Activated B cell treated with CpG ODN at 0.5 μM for 24 hours (primary cell): ENCODE data around the gene USP4. TPM values are rescaled to one million over a fixed set of nuclear protein-coding genes. Genes with fewer than 3 reads are reported as not detected.
A peak's percentile ranks its signal among the peaks of the same experiment; 100 is the strongest.

ENCODE experiments used
- ATAC-seq: fragments of 200-7000 bp; cut with Tn5 transposase; one replicate; pipeline ENCODE4 v1.10.0; 2021; ENCODE audit warnings: low read depth, mild to moderate bottlenecking, moderate library complexity
- CTCF ChIA-PET: fragments of 350-600 bp; sonication (Branson Sonifier 250); formaldehyde crosslinking; loops from one replicate; lab custom pipeline; 2021; ENCODE audit warnings: antibody characterized with exemption; lab: Charles Lee
- POLR2A ChIA-PET: fragments of 350-600 bp; sonication (Branson Sonifier 250); formaldehyde crosslinking; loops from one replicate; lab custom pipeline; 2021; ENCODE audit warnings: antibody characterized with exemption; lab: Charles Lee
- DNase-seq: peaks from one replicate; pipeline ENCODE4 v3.0.0; 2022
- H3K27ac Mint-ChIP-seq: one replicate; pipeline ENCODE4 v1.8.0; 2020; ENCODE audit warnings: mixed read lengths
- H3K27me3 Mint-ChIP-seq: one replicate; pipeline ENCODE4 v1.8.0; 2021; ENCODE audit warnings: mixed read lengths
- H3K36me3 Mint-ChIP-seq: one replicate; pipeline ENCODE4 v1.8.0; 2021; ENCODE audit warnings: low read depth, mixed read lengths
- H3K4me1 Mint-ChIP-seq: one replicate; pipeline ENCODE4 v1.8.0; 2021; ENCODE audit warnings: mixed read lengths
- H3K4me3 Mint-ChIP-seq: one replicate; pipeline ENCODE4 v1.8.0; 2020; ENCODE audit warnings: mild to moderate bottlenecking, mixed read lengths
- H3K9me3 Mint-ChIP-seq: one replicate; pipeline ENCODE4 v1.8.0; 2020; ENCODE audit warnings: mixed read lengths
- intact Hi-C: fragments of 100-400 bp; cut with micrococcal nuclease; formaldehyde crosslinking; loops from one replicate; pipeline ENCODE4 v1.15.1; 2024
- total RNA-seq: library from RNA; stranded (reverse); gene quantifications from 2 replicates; pipeline ENCODE4 v1.2.3, GENCODE V29; 2022
- TF ChIP-seq, protein P1 (sequence below): fragments of 200-600 bp; IDR thresholded peaks from one replicate; pipeline ENCODE4 v1.8.0; 2022; ENCODE audit warnings: antibody characterized with exemption, mild to moderate bottlenecking

Gene USP4
- total RNA-seq, 1 donor from 2014 or later: 115 TPM

- intact Hi-C loops: loop anchor here (5.0 kb wide), 1 partner anchor 125 kb away; the partner anchor contains the start of gene KLHDC8B
- H3K9me3 Mint-ChIP-seq: no peaks in the 10 kb centered on the region
- TF ChIP-seq, protein P1, sequence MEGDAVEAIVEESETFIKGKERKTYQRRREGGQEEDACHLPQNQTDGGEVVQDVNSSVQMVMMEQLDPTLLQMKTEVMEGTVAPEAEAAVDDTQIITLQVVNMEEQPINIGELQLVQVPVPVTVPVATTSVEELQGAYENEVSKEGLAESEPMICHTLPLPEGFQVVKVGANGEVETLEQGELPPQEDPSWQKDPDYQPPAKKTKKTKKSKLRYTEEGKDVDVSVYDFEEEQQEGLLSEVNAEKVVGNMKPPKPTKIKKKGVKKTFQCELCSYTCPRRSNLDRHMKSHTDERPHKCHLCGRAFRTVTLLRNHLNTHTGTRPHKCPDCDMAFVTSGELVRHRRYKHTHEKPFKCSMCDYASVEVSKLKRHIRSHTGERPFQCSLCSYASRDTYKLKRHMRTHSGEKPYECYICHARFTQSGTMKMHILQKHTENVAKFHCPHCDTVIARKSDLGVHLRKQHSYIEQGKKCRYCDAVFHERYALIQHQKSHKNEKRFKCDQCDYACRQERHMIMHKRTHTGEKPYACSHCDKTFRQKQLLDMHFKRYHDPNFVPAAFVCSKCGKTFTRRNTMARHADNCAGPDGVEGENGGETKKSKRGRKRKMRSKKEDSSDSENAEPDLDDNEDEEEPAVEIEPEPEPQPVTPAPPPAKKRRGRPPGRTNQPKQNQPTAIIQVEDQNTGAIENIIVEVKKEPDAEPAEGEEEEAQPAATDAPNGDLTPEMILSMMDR: no peak
- ATAC-seq (no peak), DNase-seq (no peak)
- POLR2A ChIA-PET: no interaction called here
- CTCF ChIA-PET: interaction anchor here (2.7 kb wide), 1 partner anchor 152 kb away, joined by 12 read pairs; no protein-coding TSS in a partner anchor
- H3K4me1 Mint-ChIP-seq: no peaks in the 10 kb centered on the region
- no peaks in the 10 kb centered on the region for H3K27me3 Mint-ChIP-seq
- H3K36me3 Mint-ChIP-seq: peaks cover 82% of the 10 kb centered on the region
- no peak overlapping the region for H3K4me3 Mint-ChIP-seq
- no peak overlapping the region for H3K27ac Mint-ChIP-seq
Observed at GRCh38 chr3:49296781-49297411, 43.0 kb downstream of the USP4 start.

GRCh38 chr3:49295489-49296058, 44.3 kb downstream of the USP4 start:
- Mint-ChIP-seq H3K4me3 (no peak overlapping the region), H3K4me1 (no peaks in the 10 kb centered on the region), H3K36me3 (peaks cover 76% of the 10 kb centered on the region), H3K27me3 (no peaks in the 10 kb centered on the region), H3K9me3 (no peaks in the 10 kb centered on the region), H3K27ac (no peak overlapping the region)
- ATAC-seq (peak; percentile 65), DNase-seq (no peak)
- TF ChIP-seq, protein P1: no peak
- ChIA-PET POLR2A (no interaction called here), CTCF (interaction anchor here (2.0 to 2.7 kb wide), 2 partner anchors 154 kb away, joined by 12 read pairs; no protein-coding TSS in a partner anchor)
- intact Hi-C loops: loop anchor here (1.0 to 5.0 kb wide), 2 partner anchors 123 to 154 kb away; partner anchors contain the start of gene KLHDC8B

- no peaks in the 10 kb centered on the region for H3K9me3 Mint-ChIP-seq
- H3K27ac Mint-ChIP-seq: no peak overlapping the region
- DNase-seq: no peak
- ChIA-PET POLR2A (no interaction called here), CTCF (interaction anchor here (0.6 to 2.0 kb wide), 2 partner anchors 23 to 155 kb away, joined by 3 to 12 read pairs; no protein-coding TSS in a partner anchor)
- TF ChIP-seq, protein P1: no peak
- intact Hi-C loops: no loop called here
- no peak for ATAC-seq
- no peak overlapping the region for H3K4me3 Mint-ChIP-seq
- H3K27me3 Mint-ChIP-seq: no peaks in the 10 kb centered on the region
- no peaks in the 10 kb centered on the region for H3K4me1 Mint-ChIP-seq
- peaks cover 75% of the 10 kb centered on the region for H3K36me3 Mint-ChIP-seq
Observed at GRCh38 chr3:49294343-49294742, 45.5 kb downstream of the USP4 start.

GRCh38 chr3:49283997-49284396, 55.9 kb downstream of the USP4 start:
- POLR2A ChIA-PET: no interaction called here
- peaks cover 7% of the 10 kb centered on the region for H3K4me1 Mint-ChIP-seq
- peaks cover 76% of the 10 kb centered on the region for H3K36me3 Mint-ChIP-seq
- no peak for ATAC-seq
- no peaks in the 10 kb centered on the region for H3K9me3 Mint-ChIP-seq
- no peak overlapping the region for H3K4me3 Mint-ChIP-seq
- TF ChIP-seq, protein P1: no peak
- DNase-seq: no peak
- CTCF ChIA-PET: interaction anchor here (1.2 kb wide), 1 partner anchor 165 kb away, joined by 3 read pairs; no protein-coding TSS in a partner anchor
- peak overlapping the region; percentile 59 for H3K27ac Mint-ChIP-seq
- intact Hi-C loops: no loop called here
- H3K27me3 Mint-ChIP-seq: no peaks in the 10 kb centered on the region

DNA sequence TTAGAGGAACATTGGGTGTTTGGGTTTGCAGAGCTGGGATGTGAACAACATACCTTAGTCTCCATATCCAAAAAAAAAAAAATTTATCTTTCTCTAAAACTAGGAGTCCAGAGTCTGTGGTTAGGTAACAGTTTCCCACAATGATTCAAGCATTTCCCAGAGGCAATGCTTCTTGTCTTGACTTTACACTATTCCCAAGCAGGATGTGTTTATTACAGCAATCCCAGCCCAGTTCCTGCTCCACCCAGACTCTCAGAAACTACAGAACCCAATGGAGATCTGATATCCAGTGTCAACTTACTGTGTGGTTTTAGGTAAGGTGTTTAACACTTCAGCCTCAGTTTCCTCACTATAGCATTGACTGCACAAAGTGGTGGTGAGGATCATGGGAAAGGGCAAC, 60.5 kb downstream of the USP4 start:
- intact Hi-C loops: no loop called here
- H3K27me3 Mint-ChIP-seq: no peaks in the 10 kb centered on the region
- H3K27ac Mint-ChIP-seq: no peak overlapping the region
- POLR2A ChIA-PET: interaction anchor here (0.5 to 1.0 kb wide), 2 partner anchors 61 to 94 kb away, joined by 3 to 5 read pairs; no protein-coding TSS in a partner anchor
- H3K36me3 Mint-ChIP-seq: peaks cover 50% of the 10 kb centered on the region
- no peak overlapping the region for H3K4me3 Mint-ChIP-seq
- peaks cover 22% of the 10 kb centered on the region for H3K4me1 Mint-ChIP-seq
- DNase-seq (no peak), ATAC-seq (no peak)
- H3K9me3 Mint-ChIP-seq: no peaks in the 10 kb centered on the region
- TF ChIP-seq, protein P1: no peak
- CTCF ChIA-PET: no interaction called here
